GM12874 (cell line): Measurements from ENCODE around the gene NRP1.

ENCODE experiments used
- TF ChIP-seq, protein P1 (sequence below): IDR thresholded peaks from 2 replicates; pipeline ENCODE4 v1.5.1; 2011; ENCODE audit warnings: low read depth, mild to moderate bottlenecking, control low read depth, low read length, moderate library complexity; ENCODE audit not compliant: insufficient read depth

Gene NRP1

DNA sequence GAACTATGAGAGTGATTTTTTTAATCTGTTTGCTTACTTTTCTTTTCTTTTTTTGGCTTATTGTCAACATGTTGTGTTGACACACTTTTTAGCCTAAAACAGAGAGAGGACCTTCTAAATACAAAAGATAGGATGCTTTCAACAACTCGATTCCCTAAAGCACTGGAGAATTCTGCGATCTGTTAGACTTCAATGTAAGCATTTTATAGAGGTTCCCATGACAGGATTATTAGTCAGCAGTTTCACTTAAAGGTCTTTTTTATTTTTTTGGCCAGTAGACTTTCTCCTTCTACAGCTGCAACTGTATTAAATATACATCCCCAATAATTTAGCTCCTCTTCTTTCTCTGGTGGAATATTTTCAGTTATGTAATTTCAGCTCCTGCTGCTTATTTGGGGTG, 12.7 kb upstream of the NRP1 start:
- TF ChIP-seq, protein P1, sequence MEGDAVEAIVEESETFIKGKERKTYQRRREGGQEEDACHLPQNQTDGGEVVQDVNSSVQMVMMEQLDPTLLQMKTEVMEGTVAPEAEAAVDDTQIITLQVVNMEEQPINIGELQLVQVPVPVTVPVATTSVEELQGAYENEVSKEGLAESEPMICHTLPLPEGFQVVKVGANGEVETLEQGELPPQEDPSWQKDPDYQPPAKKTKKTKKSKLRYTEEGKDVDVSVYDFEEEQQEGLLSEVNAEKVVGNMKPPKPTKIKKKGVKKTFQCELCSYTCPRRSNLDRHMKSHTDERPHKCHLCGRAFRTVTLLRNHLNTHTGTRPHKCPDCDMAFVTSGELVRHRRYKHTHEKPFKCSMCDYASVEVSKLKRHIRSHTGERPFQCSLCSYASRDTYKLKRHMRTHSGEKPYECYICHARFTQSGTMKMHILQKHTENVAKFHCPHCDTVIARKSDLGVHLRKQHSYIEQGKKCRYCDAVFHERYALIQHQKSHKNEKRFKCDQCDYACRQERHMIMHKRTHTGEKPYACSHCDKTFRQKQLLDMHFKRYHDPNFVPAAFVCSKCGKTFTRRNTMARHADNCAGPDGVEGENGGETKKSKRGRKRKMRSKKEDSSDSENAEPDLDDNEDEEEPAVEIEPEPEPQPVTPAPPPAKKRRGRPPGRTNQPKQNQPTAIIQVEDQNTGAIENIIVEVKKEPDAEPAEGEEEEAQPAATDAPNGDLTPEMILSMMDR: no peak

DNA sequence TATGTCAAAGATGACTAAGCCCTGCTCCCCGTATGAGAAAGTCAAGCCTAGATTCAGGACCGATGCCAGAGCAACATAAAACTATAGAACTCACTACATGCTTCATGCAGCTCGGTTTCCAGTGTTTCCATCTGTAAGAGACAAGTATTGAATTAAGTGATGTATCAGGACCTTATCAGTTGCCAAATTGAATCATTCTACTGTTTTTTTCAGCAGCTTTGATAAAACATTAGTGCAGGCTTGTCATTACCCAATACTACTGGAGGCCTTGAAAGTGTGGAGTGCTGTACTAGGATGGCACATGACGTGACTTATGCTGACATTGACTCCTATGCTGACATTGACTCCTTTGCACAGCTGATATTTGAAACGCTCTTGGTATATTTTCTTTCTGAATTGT, 10.8 kb upstream of the NRP1 start:
- TF ChIP-seq, protein P1: no peak

DNA sequence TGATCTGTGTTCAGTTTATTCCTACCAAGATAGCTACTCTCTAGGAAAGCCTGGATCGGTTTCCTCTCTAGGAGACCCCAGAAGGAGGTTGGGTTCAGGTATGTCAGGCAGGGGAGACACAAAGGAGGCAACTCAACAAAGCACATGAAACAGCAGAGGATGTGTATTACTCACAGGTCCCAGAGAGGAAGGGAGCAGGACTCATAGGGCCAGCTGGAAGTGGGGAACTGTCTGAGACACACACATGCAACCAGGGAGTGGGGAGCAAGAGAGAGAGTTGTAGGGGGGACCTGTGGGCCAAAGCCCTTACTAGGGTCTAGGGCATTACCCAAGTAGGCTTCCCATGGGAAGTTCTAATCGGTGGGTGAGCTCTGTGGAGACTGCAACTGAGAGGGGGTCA, 10.2 kb upstream of the NRP1 start:
- TF ChIP-seq, protein P1: no peak

DNA sequence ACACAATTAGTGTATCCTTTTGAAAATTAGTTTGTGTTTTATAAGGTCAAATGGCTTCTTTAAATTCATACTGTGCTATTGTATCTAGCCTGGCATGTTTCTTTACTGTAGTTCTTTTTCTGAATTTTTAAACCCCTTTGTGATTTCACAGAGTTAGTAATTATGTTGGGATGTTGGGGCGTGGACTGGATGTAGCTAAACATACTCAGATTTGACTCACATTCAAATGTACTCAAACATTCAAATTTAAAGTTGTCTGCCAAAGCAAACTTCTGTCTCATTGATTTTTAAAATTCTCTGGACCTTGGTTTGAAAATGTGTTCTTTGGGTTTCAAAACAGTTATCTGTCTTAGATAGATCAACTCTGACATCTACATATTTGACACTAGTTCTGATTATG, 7.2 kb upstream of the NRP1 start:
- TF ChIP-seq, protein P1: no peak

DNA sequence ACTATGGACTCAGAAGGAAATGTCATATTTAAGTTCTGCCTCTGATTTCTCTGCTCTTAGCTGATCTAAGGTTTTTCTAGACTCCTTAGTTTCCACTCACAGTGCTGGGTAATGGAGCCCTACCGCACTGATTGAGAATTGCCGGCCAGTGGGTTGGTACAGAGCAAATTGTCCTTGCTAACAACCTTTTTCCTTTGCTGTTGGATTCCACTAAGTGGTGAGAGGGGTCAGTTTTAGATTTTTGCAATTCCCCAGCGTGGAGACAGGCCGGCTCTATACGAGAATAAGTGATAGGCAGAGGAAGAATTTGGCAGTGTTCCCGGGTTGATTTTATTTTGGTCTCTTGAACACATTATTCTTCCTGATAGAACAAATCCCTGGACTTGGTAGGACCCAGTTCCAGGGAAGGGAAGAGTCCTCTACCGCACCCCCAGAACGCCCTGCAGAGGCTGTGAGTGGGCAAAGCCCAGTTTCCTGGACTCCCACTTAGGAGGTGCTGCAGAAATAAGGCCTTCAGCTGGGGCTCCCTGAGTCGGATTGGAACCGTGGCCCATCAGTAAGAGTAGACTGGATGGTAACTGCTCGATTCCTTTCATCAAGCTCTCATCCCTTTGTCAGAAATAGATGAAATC, 3.0 kb upstream of the NRP1 start:
- TF ChIP-seq, protein P1: no peak

DNA sequence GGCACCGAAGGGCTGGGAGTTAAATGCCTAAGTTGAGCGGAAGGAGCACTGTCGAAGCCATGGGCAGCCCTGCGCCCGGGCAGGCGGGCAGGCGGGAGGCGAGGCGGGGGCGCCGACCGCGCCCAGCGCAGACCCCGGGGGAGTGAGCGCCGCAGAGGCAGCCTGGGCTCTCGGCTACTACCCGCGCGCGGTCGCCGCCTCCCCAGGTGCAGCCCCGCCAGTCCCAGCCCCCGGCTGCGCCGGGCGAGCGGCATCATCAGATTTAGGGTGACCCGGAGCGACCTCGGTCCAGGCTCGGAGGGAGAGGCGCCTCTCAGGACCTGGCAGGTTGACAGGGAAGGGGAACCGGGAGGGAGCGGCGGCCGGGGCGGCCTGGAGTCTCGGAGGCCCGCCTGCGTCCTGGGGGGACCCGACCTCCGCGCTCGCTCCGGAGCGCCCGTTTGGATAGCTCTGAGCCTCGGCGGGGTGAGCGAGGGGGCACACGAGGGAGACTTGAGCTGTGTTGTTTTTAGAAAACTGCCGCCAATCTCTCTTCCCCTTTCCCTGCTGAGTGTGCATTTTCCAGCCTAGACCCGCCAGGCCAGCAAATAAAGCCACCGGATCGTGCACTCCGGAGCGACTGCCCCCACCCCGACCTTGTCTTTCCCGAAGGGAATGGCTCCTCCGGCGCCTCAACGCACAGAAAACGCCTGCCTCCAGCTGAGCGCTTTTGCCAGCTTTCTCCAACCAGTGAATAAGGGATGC, 2.3 kb upstream of the NRP1 start:
- TF ChIP-seq, protein P1: no peak

DNA sequence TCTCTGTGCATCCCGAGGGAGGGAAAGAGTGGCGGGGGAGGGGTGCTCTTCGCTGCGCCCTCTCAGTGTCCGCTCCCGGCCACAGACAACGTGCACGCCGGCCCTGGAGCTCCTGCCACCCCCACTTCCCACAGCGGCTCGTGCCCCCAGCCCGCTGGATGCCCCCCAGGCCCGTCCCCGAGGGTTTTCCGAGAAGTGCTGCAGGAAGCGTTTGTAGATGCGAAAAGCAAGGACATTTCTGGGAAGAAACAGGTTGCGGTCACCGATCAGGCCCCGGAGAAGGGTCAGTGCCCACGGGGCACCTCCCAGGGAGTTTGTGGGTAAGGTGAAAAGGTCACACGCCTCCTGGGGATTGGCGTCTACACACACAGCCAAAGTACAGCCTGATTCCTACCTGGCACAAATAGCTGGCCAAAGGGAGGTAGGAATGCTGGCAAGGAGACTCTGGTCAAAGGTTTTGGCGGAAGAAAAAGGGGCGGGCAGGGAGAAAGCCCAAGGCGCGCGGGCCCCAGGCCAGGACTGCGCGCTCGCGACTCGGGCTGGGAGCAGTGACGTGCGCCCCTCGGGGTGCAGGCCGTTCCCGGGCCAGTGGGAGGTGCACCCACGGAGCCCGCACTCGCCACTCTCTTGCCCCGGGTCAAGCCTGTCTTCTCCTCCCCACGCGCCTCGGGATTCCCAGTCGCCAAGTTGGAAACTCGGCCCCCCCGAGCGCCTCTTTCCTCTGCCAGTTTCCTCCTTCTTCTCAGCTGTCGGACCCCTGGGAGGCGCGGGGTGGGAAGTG, 1.5 kb upstream of the NRP1 start:
- TF ChIP-seq, protein P1: no peak
